ENCODE measurements around the gene ODR4. TPM values are rescaled to one million over a fixed set of nuclear protein-coding genes. Genes with fewer than 3 reads are reported as not detected.

Gene ODR4
- total RNA-seq, 1 experiment from 2014 or later: 16.6 TPM

DNA sequence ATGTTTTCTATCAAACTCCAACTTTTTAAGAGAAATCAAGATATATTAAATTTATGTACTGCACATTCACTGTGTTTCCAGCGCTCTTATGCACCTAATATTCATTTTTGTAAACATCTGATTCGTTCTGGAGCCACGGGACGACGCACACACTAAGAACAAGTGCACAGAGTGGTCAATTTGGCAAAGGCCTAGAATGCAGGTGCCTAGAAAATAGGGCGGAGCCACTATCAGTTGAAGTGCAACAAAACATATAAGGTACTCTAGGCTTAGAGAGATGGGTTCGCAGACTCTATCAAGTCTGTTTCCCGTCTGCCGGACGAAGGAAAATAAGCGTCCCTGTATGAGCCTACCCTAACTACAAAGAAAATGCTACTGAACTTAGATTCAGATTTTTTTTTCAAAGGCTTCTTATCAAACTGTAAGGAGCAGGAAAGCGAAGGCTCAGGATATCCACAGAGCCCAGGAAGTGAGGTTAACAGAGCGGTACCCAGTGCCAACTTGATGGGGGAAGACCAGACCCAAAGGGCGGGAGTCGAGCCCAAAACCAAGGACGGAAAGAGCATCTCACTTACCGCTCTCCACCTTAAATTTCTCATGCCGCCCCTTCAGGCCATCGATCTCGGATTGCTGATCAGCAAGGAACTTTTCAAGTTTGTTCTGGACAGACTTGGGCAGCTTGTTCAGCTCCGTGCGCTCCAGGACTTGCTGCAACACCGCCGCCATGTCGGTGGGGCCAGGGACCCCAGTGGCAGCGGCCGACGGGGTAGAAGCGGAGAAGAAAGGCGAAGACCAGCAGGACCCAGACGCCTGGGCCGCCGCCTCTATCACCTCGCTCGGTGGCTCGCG, 1.1 kb upstream of the ODR4 start:
- BruUV-seq (replicated peaks): no TSS peak
- H3K27me3 ChIP-seq (ENCODE audit: control insufficient read depth, insufficient read depth, low read length): no peaks in the 10 kb centered on the region
- peaks cover 13% of the 10 kb centered on the region for H3K4me1 ChIP-seq (ENCODE audit: control insufficient read depth, insufficient read depth, low read length)
- CTCF ChIA-PET: interaction anchor here (0.6 to 1.0 kb wide), 7 partner anchors 11 to 108 kb away, joined by 3 to 6 read pairs (median 3); no protein-coding TSS in a partner anchor
- intact Hi-C loops (cut with micrococcal nuclease; ENCODE audit: unreplicated experiment): no loop called here
- no peaks in the 10 kb centered on the region for H3K9me3 ChIP-seq (ENCODE audit: control insufficient read depth, insufficient read depth, low read depth, low read length)
- peaks cover 50% of the 10 kb centered on the region for H3K36me3 ChIP-seq (ENCODE audit: control insufficient read depth, insufficient read depth, low read length)
- DNase-seq (ENCODE audit: low read depth, low spot score) (no peak), ATAC-seq (peak; percentile 38)
- in situ Hi-C loops (cut with HindIII; ENCODE audit: low pct_unique_long_range_greater_than_20kb, low sequenced_read_pairs): no loop called here
- POLR2A ChIA-PET: interaction anchor here (0.5 to 0.9 kb wide), 3 partner anchors 15 to 43 kb away, joined by 3 to 7 read pairs (median 3); no protein-coding TSS in a partner anchor
- H3K4me3 ChIP-seq (ENCODE audit: low read depth in 2 of 2, low read length in 2 of 2): peak overlapping the region; percentile 93 to 98
- TF ChIP-seq POLR2AphosphoS5 (IDR thresholded peaks at IDR 0.05; ENCODE audit: low read depth, low read length): no peak
- TF ChIP-seq, protein P1, sequence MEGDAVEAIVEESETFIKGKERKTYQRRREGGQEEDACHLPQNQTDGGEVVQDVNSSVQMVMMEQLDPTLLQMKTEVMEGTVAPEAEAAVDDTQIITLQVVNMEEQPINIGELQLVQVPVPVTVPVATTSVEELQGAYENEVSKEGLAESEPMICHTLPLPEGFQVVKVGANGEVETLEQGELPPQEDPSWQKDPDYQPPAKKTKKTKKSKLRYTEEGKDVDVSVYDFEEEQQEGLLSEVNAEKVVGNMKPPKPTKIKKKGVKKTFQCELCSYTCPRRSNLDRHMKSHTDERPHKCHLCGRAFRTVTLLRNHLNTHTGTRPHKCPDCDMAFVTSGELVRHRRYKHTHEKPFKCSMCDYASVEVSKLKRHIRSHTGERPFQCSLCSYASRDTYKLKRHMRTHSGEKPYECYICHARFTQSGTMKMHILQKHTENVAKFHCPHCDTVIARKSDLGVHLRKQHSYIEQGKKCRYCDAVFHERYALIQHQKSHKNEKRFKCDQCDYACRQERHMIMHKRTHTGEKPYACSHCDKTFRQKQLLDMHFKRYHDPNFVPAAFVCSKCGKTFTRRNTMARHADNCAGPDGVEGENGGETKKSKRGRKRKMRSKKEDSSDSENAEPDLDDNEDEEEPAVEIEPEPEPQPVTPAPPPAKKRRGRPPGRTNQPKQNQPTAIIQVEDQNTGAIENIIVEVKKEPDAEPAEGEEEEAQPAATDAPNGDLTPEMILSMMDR (IDR thresholded peaks at IDR 0.05): no peak
- TF ChIP-seq, protein P2, sequence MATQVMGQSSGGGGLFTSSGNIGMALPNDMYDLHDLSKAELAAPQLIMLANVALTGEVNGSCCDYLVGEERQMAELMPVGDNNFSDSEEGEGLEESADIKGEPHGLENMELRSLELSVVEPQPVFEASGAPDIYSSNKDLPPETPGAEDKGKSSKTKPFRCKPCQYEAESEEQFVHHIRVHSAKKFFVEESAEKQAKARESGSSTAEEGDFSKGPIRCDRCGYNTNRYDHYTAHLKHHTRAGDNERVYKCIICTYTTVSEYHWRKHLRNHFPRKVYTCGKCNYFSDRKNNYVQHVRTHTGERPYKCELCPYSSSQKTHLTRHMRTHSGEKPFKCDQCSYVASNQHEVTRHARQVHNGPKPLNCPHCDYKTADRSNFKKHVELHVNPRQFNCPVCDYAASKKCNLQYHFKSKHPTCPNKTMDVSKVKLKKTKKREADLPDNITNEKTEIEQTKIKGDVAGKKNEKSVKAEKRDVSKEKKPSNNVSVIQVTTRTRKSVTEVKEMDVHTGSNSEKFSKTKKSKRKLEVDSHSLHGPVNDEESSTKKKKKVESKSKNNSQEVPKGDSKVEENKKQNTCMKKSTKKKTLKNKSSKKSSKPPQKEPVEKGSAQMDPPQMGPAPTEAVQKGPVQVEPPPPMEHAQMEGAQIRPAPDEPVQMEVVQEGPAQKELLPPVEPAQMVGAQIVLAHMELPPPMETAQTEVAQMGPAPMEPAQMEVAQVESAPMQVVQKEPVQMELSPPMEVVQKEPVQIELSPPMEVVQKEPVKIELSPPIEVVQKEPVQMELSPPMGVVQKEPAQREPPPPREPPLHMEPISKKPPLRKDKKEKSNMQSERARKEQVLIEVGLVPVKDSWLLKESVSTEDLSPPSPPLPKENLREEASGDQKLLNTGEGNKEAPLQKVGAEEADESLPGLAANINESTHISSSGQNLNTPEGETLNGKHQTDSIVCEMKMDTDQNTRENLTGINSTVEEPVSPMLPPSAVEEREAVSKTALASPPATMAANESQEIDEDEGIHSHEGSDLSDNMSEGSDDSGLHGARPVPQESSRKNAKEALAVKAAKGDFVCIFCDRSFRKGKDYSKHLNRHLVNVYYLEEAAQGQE (IDR thresholded peaks at IDR 0.05; ENCODE audit: insufficient read depth in 1 of 2, low read depth in 2 of 2, low read length in 1 of 2): no peak
- no peak for TF ChIP-seq TCF7L2 (IDR thresholded peaks at IDR 0.05; ENCODE audit: low read depth, low read length)
- TF ChIP-seq SIN3A (IDR thresholded peaks at IDR 0.05; ENCODE audit: borderline replicate concordance, insufficient read depth, low read depth, low read length): no peak
- H3K27ac ChIP-seq (ENCODE audit: low read length): peak overlapping the region; percentile 98

DNA sequence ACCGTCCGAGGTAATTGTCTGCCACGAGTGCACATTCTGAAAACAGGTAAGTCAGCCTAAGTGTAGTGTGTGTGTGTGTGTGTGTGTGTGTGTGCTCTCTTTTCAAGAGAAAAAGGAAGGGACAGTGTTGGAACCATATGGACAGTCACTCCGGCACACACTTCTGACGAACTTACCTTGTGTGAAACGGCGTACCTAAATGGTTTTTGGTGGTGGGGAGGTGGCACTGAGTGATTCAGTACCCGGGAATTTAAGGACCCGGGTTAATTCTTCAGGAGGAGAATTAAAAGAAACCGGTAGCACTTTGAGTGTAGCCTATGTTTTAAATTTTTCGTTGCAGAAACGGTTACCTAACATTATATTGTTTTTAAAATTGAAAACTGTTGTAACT, 286 bp downstream of the ODR4 start:
- Histone ChIP-seq H3K9me3 (ENCODE audit: control insufficient read depth, insufficient read depth, low read depth, low read length) (no peaks in the 10 kb centered on the region), H3K27ac (ENCODE audit: low read length) (peak overlapping the region; percentile 98), H3K27me3 (ENCODE audit: control insufficient read depth, insufficient read depth, low read length) (no peaks in the 10 kb centered on the region), H3K4me3 (ENCODE audit: low read depth in 2 of 2, low read length in 2 of 2) (peak overlapping the region; percentile 93 to 98), H3K36me3 (ENCODE audit: control insufficient read depth, insufficient read depth, low read length) (peaks cover 41% of the 10 kb centered on the region), H3K4me1 (ENCODE audit: control insufficient read depth, insufficient read depth, low read length) (peaks cover 13% of the 10 kb centered on the region)
- intact Hi-C loops (cut with micrococcal nuclease; ENCODE audit: unreplicated experiment): no loop called here
- BruUV-seq (replicated peaks): no TSS peak
- peak; percentile 36 for ATAC-seq
- ChIA-PET CTCF (no interaction called here), POLR2A (no interaction called here)
- in situ Hi-C loops (cut with HindIII; ENCODE audit: low pct_unique_long_range_greater_than_20kb, low sequenced_read_pairs): no loop called here
- TF ChIP-seq, protein P2 (IDR thresholded peaks at IDR 0.05; ENCODE audit: insufficient read depth in 1 of 2, low read depth in 2 of 2, low read length in 1 of 2): no peak
- no peak for TF ChIP-seq POLR2AphosphoS5 (IDR thresholded peaks at IDR 0.05; ENCODE audit: low read depth, low read length)
- no peak for TF ChIP-seq TCF7L2 (IDR thresholded peaks at IDR 0.05; ENCODE audit: low read depth, low read length)
- DNase-seq (ENCODE audit: low read depth, low spot score): no peak
